ENCODE measurements around the gene GALNT7.

GALNT7 gene

GRCh38 chr4:173272996-173273395 is 104.4 kb downstream of the GALNT7 start:
- Histone ChIP-seq H3F3A (ENCODE audit: insufficient read depth) (no peaks in the 10 kb centered on the region), H4K20me1 (ENCODE audit: low read depth, low read length) (no peaks in the 10 kb centered on the region), H3K79me2 (ENCODE audit: insufficient read depth, low read length) (no peaks in the 10 kb centered on the region), H3K9me2 (replicated peaks; ENCODE audit: insufficient read depth, low read length) (no peaks in the 10 kb centered on the region), H3K4me3 (ENCODE audit: insufficient read depth, low read length, poor library complexity, severe bottlenecking) (no peak overlapping the region), H3K36me3 (ENCODE audit: low read length) (no peaks in the 10 kb centered on the region), H3K4me2 (ENCODE audit: low read depth, low read length, poor library complexity, severe bottlenecking) (no peak overlapping the region), H3K27ac (ENCODE audit: low read depth, low read length) (no peak overlapping the region), H2AFZ (ENCODE audit: low read depth, low read length, severe bottlenecking) (no peak overlapping the region), H3K9ac (ENCODE audit: low read length) (no peak overlapping the region), H3K27me3 (ENCODE audit: low read length) (no peaks in the 10 kb centered on the region), H3K9me3 (ENCODE audit: insufficient read depth, low read length) (no peaks in the 10 kb centered on the region)
- no peak for TF ChIP-seq CTCF (IDR thresholded peaks at IDR 0.05; ENCODE audit: insufficient read depth, low read length, poor library complexity, severe bottlenecking)
- TF ChIP-seq EZH2phosphoT487 (conservative IDR thresholded peaks at IDR 0.05; ENCODE audit: low read length) = no peak

- no peaks in the 10 kb centered on the region for H3K9me2 ChIP-seq (replicated peaks; ENCODE audit: insufficient read depth, low read length)
- H3K79me2 ChIP-seq (ENCODE audit: insufficient read depth, low read length) = no peaks in the 10 kb centered on the region
- no peaks in the 10 kb centered on the region for H3F3A ChIP-seq (ENCODE audit: insufficient read depth)
- no peak overlapping the region for H3K9ac ChIP-seq (ENCODE audit: low read length)
- H3K4me3 ChIP-seq (ENCODE audit: insufficient read depth, low read length, poor library complexity, severe bottlenecking) = no peak overlapping the region
- no peak overlapping the region for H3K4me2 ChIP-seq (ENCODE audit: low read depth, low read length, poor library complexity, severe bottlenecking)
- no peaks in the 10 kb centered on the region for H3K36me3 ChIP-seq (ENCODE audit: low read length)
- no peak overlapping the region for H2AFZ ChIP-seq (ENCODE audit: low read depth, low read length, severe bottlenecking)
- H3K27me3 ChIP-seq (ENCODE audit: low read length) = no peaks in the 10 kb centered on the region
- H3K9me3 ChIP-seq (ENCODE audit: insufficient read depth, low read length) = no peaks in the 10 kb centered on the region
- no peak for TF ChIP-seq CTCF (IDR thresholded peaks at IDR 0.05; ENCODE audit: insufficient read depth, low read length, poor library complexity, severe bottlenecking)
- no peak for TF ChIP-seq EZH2phosphoT487 (conservative IDR thresholded peaks at IDR 0.05; ENCODE audit: low read length)
- no peaks in the 10 kb centered on the region for H4K20me1 ChIP-seq (ENCODE audit: low read depth, low read length)
- H3K27ac ChIP-seq (ENCODE audit: low read depth, low read length) = no peak overlapping the region
Observed at GRCh38 chr4:173273941-173274340, 105.3 kb downstream of the GALNT7 start.

GRCh38 chr4:173274744-173275143 is 106.1 kb downstream of the GALNT7 start:
- H3K4me2 ChIP-seq (ENCODE audit: low read depth, low read length, poor library complexity, severe bottlenecking) = no peak overlapping the region

More at GRCh38 chr4:173274744-173275143, 106.1 kb downstream of the GALNT7 start:
- H3K9ac ChIP-seq (ENCODE audit: low read length) = no peak overlapping the region
- no peaks in the 10 kb centered on the region; the same call in 1 of the 2 replicates for H3K79me2 ChIP-seq (ENCODE audit: insufficient read depth, low read length)
- no peaks in the 10 kb centered on the region for H3K27me3 ChIP-seq (ENCODE audit: low read length)
- no peaks in the 10 kb centered on the region for H3F3A ChIP-seq (ENCODE audit: insufficient read depth)
- no peak overlapping the region for H3K27ac ChIP-seq (ENCODE audit: low read depth, low read length)
- H3K4me3 ChIP-seq (ENCODE audit: insufficient read depth, low read length, poor library complexity, severe bottlenecking) = no peak overlapping the region
- H3K36me3 ChIP-seq (ENCODE audit: low read length) = no peaks in the 10 kb centered on the region
- no peaks in the 10 kb centered on the region for H3K9me3 ChIP-seq (ENCODE audit: insufficient read depth, low read length)
- TF ChIP-seq CTCF (IDR thresholded peaks at IDR 0.05; ENCODE audit: insufficient read depth, low read length, poor library complexity, severe bottlenecking) = no peak
- H2AFZ ChIP-seq (ENCODE audit: low read depth, low read length, severe bottlenecking) = no peak overlapping the region
- no peaks in the 10 kb centered on the region for H4K20me1 ChIP-seq (ENCODE audit: low read depth, low read length)
- H3K9me2 ChIP-seq (replicated peaks; ENCODE audit: insufficient read depth, low read length) = no peaks in the 10 kb centered on the region

Data from SU-DHL-6 (cell line).